GM12873 (cell line): ENCODE measurements around the gene DLL4.

ENCODE experiments used
- TF ChIP-seq, protein P1 (sequence below): IDR thresholded peaks from 2 replicates; pipeline ENCODE4 v1.5.1; 2012; ENCODE audit warnings: low read depth, mild to moderate bottlenecking, moderate library complexity, low read length, control low read depth; ENCODE audit not compliant: insufficient read depth; ENCODE audit errors: missing control alignments

Gene DLL4

DNA sequence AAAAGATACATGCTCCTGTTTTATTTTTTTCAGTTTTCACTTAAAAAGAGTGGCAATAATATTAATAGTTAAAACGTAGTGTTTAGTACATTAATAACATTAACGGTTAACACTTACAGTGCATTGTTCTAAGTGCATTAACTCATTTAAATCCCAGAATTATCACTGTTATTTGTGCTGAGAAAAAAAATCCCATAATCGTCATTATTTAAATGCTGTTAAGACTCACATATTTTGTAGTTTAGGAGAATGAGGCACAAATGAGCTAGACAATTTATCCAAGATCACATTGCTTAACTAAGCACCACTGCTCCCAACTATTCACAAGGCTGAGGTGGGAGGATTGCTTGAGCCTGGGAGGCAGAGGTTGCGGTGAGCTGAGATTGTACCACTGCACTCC, 59.0 kb downstream of the DLL4 start:
- TF ChIP-seq, protein P1, sequence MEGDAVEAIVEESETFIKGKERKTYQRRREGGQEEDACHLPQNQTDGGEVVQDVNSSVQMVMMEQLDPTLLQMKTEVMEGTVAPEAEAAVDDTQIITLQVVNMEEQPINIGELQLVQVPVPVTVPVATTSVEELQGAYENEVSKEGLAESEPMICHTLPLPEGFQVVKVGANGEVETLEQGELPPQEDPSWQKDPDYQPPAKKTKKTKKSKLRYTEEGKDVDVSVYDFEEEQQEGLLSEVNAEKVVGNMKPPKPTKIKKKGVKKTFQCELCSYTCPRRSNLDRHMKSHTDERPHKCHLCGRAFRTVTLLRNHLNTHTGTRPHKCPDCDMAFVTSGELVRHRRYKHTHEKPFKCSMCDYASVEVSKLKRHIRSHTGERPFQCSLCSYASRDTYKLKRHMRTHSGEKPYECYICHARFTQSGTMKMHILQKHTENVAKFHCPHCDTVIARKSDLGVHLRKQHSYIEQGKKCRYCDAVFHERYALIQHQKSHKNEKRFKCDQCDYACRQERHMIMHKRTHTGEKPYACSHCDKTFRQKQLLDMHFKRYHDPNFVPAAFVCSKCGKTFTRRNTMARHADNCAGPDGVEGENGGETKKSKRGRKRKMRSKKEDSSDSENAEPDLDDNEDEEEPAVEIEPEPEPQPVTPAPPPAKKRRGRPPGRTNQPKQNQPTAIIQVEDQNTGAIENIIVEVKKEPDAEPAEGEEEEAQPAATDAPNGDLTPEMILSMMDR: no peak
